Activated gamma-delta T cell treated with anti-CD3 and anti-CD28 coated beads, Interleukin-2, amount 50 U/mL, for 16 hours (primary cell): ENCODE data around the gene DNAJA1.

ENCODE experiments used
- DNase-seq: peaks from one replicate; pipeline ENCODE4 v3.0.0-alpha.2; 2020; ENCODE audit warnings: low read depth

DNAJA1 gene

DNA sequence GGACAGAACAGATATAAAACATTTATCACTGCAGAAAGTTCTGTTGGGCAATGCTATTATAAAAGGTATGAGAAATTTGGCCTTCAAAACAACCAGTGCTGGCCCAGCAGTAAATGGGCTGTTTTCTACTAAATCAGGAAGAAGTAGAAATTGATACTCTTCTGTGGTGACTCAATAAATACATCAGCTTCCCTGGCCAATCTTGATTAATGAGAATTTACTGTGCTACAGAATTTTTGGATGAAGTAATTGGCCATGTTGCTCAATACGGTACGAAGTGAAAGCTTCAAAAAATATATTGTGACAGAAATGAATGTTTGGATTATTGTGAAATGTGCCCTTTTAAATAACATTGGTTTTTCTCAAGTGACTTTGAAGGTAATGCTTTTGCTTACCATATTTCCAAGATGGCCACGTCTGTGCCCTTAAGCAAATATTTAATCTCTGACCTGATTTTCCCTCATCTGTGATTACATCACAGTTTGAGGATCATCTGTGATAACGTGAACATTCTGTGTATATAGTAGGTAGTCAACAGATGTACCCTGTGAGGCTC lies 4.2 kb downstream of the DNAJA1 start:
- no peak for DNase-seq

- DNase-seq, result no peak
These were observed 5.2 kb downstream of the DNAJA1 start for GRCh38 chr9:33030285-33030684.

DNA sequence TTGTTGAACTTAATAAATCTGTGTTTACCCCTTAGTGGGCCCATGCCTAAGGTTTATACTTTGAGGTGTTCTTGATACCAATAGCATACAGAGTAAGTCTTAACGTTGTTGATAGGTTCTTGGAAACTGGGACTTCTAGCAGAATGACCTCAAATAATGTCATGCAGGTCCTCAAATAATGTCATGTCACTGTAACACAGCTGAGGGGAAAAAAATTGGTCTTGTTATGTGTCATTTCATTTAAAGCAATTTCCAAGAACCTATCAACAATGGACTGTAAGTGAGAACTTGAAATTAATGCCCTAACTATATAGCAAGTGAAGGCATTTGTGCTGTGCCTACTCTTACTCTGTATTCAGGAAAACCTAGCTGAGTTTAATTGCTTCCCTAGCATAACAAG lies 7.2 kb downstream of the DNAJA1 start:
- DNase-seq, result no peak

GRCh38 chr9:33032865-33033264 lies 7.8 kb downstream of the DNAJA1 start:
- DNase-seq, result no peak

- DNase-seq, result no peak
These were observed 15.8 kb downstream of the DNAJA1 start for GRCh38 chr9:33040792-33041431.

- no peak for DNase-seq
These were observed 16.5 kb downstream of the DNAJA1 start for GRCh38 chr9:33041432-33042188.

- DNase-seq, result no peak
These were observed 17.4 kb downstream of the DNAJA1 start for GRCh38 chr9:33042473-33042872.

DNA sequence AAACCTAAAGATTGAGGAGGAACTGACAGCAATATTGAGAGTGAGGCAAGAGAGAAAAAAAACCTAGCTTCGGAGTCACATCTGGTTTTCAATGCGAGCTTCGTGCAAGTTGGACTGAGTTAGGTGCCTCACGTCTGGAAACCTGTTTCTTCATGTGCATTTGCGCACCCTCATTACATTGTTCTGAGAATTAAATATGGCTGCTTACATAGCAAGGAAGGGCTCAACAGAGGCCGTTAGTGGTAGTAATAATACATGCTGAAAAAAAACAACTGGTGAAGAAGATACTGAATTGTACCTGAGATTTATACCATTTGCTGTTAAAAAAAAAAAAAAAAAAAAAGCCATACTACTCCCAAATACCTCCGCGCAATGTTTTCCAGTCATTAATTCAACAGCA lies 18.6 kb downstream of the DNAJA1 start:
- DNase-seq, result no peak

GRCh38 chr9:33044162-33044673 lies 19.1 kb downstream of the DNAJA1 start:
- DNase-seq, result peak; percentile 29

DNA sequence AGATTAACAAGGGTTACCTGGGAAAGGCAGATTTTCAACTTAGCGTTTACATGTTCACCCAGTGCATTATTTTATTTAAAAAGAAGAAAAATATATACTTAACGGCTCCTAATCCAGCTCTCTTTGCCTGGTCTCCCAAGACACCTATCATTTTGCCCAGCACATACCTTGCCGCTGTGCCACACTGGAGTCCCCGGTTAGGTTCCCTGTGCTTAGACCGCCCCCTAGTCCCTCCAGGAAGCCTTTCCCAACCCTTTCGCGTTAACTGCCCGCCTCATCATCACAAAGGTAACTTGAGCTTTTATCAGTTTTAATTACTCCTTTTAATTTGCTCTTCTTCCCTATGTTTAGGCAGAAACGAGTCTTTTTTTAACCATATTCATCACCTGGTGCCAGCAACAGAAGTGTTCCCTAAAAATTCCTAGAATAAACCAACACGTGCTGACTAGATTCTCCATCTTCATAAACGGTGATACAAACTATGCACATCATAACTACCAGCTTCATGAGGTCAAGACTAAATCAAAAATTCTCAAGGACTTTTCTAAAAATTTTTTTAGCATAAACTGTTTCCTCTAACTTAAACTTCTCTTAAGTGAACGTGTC lies 19.7 kb downstream of the DNAJA1 start:
- no peak for DNase-seq

- no peak for DNase-seq
These were observed 21.0 kb downstream of the DNAJA1 start for GRCh38 chr9:33046061-33046460.

GRCh38 chr9:33048054-33048465 lies 23.0 kb downstream of the DNAJA1 start:
- DNase-seq, result no peak

DNA sequence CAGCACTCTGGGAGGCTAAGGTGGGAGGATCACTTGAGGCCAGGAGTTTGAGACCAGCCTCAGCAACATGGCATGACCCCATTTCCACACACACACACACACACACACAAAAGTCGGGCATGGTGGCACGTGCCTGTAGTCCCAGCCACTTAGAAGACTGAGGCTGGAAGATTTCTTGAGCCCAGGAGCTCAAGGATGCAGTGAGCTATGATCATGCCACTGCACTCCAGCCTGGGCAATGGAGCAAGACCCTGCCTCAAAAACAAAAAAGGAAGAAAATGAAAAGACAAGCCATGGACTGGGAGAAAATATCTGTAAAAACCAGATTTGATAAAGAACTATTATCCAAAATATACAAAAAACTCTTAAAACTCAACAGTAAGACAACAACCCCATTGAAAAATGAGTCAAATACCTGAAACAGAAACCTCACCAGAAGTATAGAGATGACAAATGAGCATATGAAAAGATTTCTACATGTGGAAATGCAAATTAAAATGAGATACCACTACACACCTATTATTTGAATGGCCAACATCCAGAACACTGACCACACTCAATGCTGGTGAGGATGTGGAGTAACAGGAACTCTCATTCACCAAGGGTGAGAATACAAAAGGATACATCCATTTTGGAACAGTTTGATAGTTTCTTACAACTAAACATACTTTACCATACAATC lies 24.7 kb downstream of the DNAJA1 start:
- no peak for DNase-seq

GRCh38 chr9:33051144-33051543 lies 26.1 kb downstream of the DNAJA1 start:
- DNase-seq, result no peak

- DNase-seq, result no peak
These were observed 40.3 kb downstream of the DNAJA1 start for GRCh38 chr9:33065157-33066076.

DNA sequence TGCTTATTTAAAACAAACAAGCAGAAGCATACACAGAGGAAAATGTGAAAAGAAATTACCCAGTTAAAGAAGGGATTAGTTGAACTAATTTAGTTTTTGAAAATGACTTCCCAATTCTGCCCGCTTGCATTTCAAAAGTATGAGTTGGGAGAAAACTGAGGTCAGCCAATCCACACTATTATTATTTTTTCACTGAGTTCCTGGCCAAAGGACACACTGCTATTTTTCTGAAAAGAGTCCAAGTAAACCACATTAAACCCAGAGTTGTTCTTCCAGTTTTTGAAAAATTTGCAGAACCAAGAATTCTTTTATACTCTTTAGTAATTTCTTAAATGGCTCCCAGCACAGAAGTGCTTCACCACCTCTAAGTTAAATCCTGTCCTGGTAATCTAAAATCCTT lies 43.9 kb downstream of the DNAJA1 start:
- no peak for DNase-seq

- DNase-seq, result peak; percentile 90
These were observed 51.3 kb downstream of the DNAJA1 start, which contains the start of gene SMU1 for GRCh38 chr9:33076046-33077004. TSS of gene SMU1 (minus strand) at chr9:33076674. CDS start at chr9:33076608, 66 bp downstream.

GRCh38 chr9:33080534-33080933 lies 55.5 kb downstream of the DNAJA1 start:
- no peak for DNase-seq

- peak; percentile 33 for DNase-seq
These were observed 56.2 kb downstream of the DNAJA1 start for GRCh38 chr9:33081128-33081851.
